NCI-H2081 treated with DMSO at 0.1 percent for 48 hours (cell line): ENCODE data around the gene DHX35.

Source experiments
- DNase-seq: peaks from one replicate; lab custom pipeline; 2025; lab: John Stamatoyannopoulos, UW

Gene DHX35

DNA sequence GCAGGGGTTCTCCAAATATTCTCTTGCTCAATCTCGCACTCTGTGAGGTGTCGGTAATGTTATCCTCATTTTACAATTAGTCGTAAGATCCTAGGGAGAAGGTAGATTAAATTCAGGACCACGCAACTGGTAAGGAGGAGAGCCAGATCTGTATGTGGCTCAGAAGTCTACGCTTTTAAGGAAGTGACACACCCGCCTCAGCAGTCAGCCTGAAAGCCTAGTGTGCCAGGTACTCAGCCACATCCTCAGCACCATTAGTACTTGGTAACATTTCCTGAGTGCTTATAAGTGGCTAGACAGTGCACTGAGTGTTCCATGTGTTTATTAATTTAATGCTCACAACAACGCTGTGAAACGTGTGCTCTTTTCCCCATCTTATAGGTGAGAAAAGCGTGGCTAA, 63.7 kb downstream of the DHX35 start:
- DNase-seq = no peak

DNA sequence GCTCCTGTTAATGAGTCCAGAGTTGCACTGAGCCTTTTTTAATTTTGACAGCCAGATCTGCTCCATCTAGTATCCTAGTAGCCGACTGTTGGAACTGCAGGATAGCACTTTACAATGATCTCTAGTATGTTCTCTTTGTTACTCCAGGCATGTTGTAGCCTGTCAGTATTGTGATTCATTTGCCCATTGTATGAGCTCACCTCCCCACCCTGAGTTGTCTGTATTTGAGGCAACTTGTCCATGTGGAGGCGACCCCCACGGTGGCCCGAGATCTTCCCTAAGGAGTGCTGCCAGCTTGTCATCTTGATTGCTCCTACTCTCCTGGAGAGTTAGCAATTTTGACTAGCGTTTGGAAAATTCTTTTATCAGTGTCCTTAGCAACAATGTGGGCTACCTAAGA, 67.2 kb downstream of the DHX35 start:
- no peak for DNase-seq

DNA sequence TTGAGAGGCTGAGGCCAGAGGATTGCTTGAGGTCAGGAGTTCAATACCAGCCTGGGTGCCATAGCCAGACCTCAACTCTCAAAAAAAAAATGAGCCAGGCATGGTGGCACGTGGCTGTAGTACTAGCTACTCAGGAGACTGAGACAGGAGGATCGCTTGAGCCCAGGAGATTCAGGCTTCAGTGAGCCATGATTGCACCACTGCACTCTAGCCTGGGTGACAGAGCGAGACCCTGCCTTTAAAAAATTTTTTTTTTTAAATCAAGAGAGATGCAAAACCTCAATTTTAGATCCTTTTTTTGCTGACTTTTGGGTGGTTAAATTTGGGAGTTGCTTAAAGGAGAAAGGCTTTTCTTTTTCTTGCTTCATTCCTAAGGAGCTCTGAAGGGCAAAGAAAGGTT, 70.9 kb downstream of the DHX35 start:
- no peak for DNase-seq

DNA sequence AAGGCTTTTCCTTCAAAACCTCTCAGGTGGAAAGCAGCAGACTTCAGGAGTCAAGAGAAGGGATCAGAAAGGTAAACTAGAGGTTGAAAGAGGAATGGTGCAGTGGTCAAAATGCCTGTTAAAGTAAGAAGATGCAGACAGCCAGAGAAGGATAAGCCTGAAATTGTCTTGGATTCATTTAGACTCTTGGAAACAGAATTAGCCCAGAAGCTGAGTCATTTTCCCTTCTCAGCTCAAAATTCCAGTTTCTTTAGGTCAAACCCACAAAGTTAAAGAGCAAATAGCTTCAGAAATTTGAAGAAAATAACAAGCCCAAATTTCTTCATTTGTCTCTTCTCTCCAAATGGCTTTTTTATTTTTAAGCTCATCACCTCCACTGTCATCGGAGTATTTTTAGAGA, 73.9 kb downstream of the DHX35 start:
- no peak for DNase-seq

DNA sequence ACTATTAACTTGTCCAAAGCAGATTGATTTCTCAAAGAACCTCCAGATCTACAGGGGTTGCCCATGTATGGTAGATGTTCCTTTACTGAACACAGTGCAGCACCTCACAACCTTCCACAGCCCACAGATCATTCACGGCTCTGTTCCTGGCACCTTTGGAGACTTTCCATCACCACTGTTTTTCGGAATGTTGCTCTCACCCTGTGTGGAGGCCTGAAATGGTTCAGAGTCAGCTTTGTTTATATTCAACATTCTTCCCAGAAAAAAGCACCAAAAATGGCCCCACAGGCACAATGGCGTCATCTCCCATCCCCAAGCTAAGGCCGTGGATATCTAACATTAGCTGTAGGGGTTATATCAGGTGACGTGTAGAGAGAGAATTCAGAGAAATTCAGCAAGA, 74.7 kb downstream of the DHX35 start:
- DNase-seq = no peak

DNA sequence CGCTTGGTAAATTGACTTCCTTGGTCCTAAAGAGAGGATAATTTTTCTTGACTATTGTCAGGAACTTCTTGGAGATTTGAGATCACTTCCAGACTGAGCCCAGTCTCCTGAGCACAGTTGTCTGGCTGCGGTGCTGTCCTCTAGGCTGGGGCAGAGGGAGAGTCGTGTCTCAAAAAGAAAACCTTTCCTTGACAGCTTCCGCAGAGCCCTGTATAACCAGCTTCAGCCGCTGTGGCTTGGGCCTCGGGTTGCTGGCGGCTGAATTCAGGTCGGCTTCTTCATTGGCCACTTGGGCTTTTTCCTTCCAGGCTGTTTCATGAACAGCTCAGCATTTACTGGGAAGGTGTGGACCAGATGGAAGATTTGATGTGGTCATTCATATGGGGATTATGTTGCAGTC, 75.9 kb downstream of the DHX35 start:
- DNase-seq = no peak

DNA sequence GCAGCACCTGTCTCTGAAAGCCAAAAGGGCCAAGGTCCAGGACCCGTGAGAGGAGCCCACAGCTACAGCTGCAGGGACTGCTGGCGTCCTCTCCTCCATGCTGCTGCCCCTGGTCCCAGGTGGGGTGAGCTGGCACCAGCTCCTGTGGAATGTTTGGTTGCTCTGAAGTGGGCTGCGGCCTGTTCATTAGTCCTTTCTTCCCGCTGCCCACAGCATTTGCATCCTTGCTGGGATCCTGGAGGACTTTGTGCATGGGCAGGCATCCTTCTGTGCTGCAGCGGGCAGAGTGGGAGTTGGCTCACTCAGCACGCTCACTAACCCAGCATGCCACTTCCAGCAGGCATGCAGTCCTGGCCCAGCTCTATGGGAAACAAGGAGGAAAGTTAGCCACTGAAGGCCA, 76.4 kb downstream of the DHX35 start:
- no peak for DNase-seq

DNA sequence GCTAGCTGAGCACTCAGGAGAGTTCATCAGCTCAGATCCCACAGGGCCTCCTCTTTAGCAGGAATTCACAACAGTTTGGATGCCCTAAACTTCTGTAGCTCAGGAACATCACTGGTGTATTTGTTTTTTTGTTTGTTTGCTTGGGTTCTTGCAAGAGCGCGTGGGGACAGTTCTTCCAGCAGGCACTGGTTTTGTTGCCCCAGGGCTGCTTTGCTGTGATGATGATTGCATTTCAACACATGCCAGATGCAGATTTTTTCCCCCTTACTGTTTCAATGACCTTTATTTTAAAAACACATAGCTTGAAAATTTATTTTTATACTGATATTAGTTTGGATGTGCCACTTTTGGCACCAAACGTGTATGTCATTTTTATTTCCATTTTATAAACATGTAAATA, 77.1 kb downstream of the DHX35 start:
- DNase-seq = no peak

DNA sequence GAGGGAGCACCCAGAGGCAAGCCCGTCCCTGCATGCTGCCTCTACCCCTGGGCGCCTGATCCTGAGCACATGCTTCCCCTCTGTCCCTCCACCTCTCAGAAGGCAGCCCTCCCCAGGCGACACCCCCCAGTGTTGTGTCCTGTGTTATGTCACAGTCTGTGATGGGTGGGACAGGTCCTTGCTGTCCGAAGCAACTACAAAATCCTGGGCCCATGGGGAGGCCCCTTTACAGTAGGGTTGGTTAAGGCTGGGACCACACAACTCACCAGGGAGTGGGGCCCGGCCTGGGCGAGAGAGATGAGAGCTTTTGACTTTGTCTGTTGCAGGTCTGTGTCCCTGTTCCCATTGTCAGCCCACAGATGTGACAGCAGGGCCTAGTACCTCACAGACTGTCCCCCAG, 78.0 kb downstream of the DHX35 start:
- DNase-seq = no peak

DNA sequence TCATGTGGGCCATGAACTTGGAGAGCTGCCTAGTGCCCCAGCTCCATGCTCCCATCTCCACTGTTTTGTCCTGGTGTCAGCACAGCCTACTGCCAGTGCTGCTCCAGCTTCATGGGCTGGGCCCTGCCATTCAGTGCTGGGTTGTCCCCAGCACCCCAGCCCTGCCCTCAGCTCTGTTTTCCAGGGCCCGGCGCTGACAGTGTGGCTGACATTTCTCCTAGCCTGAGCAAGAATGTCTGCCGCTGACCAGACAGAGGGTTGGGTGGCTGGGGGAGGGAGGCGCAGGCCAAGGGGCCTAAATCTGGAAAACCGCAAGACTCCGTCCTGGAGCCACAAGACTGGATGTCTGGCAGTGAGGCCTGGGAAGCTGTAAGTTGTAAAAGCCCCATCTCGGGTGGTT, 78.9 kb downstream of the DHX35 start:
- no peak for DNase-seq

DNA sequence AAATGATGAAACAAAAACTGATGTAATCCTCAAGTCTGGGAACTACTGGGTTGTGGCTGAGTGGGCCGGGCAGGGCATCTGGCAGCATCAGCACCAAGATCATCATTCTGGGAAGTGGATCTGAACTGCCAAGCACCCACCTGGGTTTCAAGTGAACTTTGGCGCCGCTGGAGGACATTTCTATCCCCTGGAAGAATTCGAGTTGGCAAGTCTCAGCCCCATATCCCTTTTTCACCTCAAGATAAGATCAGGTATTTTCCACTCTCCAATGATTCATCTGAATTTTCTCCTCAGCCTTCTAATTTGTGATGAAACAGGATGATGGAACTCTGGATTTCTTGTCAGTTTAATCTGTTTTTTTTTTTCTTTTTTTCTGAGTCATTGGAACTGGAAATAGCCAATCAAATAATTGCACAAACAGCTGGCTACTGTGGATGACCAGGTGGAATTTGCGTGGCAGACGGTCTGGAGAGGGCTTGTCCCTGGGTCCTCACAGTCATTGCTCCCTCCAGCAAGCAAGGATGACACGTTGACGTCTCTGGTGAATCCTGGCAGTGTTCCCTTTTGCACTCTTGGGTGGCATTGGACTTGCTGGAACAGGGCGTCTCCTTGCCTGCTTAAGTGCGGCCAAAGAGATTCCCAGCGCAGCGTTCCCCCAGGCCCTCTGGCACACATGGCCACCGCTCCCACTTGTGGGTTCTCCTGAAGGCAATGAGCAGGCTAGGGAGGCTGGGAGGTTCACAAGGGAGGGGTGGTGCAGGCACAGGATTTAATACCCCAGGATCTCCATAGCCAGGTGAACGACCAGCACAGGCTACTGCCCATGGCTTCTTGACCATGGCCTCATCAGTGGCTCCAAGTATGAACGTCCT, 80.4 kb downstream of the DHX35 start:
- DNase-seq = no peak

DNA sequence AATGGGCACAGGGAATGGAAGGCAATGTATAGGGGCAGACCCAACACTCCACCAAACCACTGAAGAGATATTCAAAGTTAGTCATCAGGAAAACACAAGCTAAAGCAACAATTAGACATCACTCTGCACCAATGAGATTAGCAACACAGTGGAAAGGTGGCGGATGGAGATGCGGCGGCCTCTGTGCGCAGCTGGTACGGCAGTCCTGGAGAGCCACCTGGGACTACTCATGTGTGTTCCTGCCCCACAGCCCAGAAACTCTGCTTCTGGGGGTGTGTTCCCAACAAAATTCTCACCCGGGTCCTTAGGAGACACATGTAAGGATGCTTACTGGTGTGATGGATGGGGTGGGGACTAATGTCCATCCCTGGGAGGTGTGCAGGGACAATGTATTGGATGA, 82.4 kb downstream of the DHX35 start:
- DNase-seq = no peak

DNA sequence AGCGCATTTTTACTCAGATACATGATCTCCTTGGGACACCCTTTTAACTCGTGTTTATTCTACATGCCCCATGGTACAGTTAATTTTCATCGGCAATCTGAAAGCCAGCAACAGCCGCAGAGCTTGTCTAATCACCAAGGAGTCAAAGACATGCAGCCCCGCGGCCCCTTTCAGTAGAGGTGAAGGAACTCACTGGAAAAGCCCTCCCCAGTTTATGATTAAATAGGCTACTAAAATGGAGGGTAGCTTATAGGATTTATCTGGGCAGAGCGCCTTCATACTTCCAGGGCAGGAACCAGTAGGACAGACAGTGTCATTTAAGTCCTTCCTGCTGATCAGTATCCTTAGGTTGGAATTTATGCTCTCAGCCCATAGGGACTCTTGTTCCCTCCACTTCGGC, 83.5 kb downstream of the DHX35 start:
- no peak for DNase-seq

DNA sequence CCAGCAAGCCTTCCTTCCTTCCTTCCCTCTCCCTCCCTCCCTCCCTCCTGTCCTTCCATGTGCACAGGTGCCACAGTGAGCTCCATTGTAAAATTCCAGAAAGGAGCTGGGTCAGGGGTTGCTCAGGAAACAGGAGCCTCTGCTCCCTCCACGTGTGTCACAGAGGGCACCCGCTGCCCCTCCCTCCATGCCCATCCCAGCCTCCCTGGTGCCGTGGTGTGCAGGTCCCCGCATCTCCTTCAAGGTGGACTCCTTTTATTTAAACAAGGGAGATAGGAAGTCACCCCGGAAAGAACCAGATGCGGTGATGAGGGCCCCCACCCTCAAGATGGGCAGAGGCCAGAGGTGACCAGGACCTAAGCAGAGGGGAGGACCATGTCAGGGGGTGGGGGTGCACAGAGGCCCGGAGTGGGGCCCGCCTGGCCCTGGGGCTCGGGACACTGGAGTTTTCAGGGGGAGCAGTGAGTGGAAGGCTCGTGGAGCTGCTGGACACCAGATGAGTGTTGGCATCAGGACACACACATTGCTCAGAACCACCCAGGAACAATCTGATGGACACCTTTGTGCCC, 85.4 kb downstream of the DHX35 start:
- no peak for DNase-seq

DNA sequence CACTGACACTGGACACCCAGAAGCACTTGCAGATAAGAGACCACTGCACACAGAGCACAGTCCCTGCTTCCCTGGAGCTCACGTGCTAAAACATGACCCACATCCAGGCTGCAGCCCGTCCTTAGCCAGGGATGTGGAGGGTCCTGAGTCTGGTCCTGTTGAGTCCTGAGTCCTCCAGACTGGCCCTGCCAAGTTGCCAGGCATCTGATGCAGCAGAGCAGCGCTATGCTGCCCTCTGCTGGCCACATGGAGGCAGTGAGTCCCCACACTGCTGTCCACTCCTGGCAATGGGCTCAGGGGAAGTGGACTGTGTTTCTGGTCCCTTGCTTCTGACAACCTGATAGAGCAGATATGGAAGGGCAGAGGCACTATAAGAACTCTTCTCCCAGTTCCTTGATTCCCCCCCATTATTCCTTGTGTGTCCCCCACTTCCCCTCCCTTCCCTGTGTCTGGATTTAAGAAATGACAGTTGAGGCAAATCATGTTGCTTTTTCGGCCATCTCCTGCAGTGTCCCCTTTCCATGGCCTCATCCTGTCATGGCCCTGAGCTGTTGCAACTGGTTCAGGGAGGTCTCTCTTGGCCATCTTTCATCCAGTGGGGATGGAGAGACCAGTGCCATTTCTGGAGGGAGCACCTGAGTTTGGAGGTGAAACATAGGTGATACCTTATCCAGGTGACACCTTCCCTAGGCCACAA, 86.0 kb downstream of the DHX35 start:
- DNase-seq = no peak

DNA sequence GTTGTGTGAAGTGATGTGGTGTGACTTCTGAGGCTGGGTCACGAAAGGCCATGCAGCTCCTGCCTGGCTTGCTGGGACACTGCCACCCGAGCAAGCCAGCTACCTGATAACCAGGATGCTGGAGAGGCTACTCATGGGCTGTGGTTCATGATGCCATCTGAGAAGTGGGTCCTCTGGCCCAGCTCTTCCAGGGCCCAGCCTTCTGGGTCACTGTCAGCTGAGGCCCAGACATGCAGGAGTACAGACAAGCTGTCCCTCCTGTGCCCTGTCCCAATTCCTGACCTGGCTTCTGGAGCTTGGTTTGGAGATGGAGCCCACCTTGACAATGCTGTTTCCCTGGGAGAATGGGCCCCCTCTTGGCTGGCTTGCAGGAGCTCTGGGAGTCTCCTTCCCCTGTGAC, 87.0 kb downstream of the DHX35 start:
- DNase-seq = no peak

DNA sequence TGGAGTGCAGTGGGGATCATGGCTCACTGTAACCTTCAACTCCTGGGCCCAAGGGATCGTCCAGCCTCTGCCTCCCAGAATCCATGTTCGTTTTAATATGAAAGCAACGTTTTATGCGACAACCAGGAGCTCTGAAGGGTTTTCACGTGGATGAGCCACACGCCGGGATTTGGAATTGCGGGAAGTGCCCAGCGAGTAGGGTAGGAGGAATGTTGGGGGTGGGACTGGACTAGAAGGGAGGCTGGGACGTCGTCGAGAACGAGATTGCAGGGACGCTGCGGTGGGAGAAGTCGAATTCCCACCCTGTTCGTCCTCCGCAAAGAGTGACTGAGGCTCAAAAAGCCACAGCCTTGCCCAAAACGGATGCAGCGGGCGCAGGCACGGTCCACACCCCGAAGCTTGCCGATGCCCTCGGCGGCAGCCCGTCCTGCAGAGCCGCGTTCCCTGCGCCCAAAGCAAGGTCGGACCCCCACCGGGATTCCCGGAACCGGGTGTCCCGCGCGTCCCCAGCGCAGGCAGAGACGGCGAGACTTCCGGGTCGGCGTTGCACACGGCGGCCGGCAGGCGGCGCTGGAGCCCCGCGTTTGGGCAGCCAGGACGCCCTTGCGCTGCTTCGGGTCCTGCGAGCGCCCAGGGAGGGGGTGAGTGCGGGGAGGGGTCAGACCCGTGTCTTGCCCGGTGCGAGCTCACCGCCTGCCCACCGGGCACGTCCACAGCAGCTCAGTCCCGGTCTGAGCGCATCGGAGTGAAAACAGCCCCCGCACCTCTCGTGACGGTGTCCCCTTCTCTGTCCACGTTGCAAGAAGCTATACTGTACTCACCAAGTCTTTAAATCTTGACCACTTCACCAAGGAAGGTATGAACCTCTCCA, 87.8 kb downstream of the DHX35 start:
- peak; percentile 19 for DNase-seq

DNA sequence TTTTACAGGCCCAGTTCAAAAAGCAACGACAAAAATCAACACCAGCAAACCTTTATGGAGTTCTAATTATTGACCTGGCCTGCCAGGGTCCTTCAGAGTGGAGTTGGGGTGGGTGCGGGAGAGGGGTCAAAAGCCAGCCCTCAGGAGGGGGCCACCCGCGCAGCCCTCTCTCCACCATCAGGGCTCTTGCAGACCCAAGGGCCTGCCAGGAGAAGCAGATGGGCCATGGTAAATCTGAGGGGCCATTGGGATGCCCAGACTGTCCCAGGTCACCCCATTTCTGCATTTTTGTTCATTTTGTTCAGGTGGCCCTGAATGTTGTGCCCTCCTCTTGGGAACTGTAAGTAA, 88.4 kb downstream of the DHX35 start:
- DNase-seq = no peak

DNA sequence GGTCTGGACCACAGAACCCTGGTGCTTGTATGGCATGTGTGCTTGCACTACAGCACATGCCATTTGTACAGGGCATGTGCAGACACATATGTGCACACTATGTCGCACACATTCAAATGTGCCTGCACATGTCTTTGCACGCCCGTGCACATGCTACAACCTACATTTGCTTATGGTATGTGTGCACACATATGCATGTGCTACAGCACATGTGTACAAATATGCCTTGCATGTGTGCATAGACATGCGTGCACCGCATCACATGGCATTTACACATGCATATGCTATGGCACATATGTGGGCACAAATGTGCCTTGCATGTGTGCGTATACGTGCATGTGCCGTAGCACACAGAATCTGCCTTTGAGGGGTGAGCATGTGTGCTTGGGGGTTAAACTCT, 90.5 kb downstream of the DHX35 start:
- no peak for DNase-seq

DNA sequence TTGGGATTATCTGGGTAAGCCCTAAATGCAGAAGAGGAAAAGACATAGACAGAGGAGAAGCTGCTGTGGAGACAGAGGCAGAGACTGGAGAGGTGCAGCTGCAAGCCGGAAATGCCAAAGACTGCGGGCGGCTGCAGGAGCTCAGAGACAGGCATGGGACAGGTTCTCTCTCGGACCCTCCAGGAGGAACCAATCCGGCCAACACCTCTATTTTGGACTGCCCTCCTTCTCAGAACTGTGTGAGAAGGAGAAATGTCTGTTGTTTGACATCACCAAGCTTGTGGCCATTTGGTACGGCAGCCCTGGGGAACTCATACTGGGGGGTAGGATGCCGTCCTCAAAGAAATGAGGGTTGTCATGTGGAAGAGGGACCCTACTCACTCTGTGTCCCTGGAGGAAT, 95.0 kb downstream of the DHX35 start:
- no peak for DNase-seq

DNA sequence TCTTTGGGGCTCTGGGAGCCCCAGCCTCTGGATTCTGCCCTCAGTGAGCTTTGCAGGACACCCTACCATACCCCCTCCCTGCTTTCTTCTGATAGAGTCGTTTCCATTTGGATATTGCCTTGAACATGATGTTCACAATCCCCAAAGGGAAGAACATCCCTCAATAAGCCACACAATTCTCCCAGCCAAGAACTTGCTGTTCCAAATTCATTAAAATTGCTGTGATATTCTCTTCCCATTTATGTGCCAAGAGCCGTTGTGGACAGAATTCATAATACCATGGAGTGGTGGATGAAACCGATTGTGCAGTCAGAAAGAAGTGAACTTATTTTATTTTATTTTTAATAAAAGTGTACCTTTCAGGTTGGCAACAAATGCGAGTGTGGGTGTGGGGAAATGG, 95.8 kb downstream of the DHX35 start:
- DNase-seq = no peak

DNA sequence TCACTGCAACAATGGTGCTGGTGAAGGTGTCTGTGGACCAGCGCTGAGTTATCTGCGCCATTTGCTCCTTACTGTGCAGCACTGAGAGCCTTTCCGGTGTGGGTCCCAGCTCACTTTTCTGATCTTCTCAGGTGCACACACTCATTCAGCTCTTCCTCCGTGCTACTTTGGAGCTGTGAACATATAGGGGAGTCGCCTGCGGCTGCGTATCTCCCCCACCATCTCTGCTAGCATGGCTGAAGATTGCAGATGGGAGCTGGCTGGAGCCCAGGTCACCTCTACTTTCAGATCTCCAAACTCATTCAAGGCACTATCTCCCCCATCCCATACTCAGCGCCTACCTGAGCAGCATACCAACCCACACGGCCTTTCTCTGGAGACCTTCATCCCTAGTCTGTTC, 96.9 kb downstream of the DHX35 start:
- DNase-seq = no peak
